ENCODE measurements around the gene CFAP77. TPM values are rescaled to one million over a fixed set of nuclear protein-coding genes. Genes with fewer than 3 reads are reported as not detected.

CFAP77 gene
- total RNA-seq: not detected in 2 replicates

GRCh38 chr9:132409828-132410528, at the start of gene CFAP77:
Gene CFAP77, plus strand, starts transcription at chr9:132410211. Its CDS starts 61 bp downstream, at chr9:132410272.

GRCh38 chr9:132406554-132407122, 3.4 kb upstream of the CFAP77 start, which contains the start of gene TTF1:
Gene TTF1, minus strand, starts transcription at chr9:132406840. Its CDS starts 4,019 bp downstream, at chr9:132402821.

GRCh38 chr9:132582276-132582785, 172.3 kb downstream of the CFAP77 start, which contains the start of gene BARHL1:
Gene BARHL1, plus strand, starts transcription at chr9:132582606. Its CDS starts 192 bp downstream, at chr9:132582798.

Small RNA genes lying within 50 kb of the gene (small RNA-seq; reads per million reads assigned to genes)
- not detected for gene RNU5D-2P

Other genes starting within 250 kb of the CFAP77 start
- gene NTNG2, start 248.2 kb upstream of the CFAP77 start, total RNA-seq: 3.5 and 4.1 TPM in 2 replicates
- gene SETX, start 55.2 kb upstream of the CFAP77 start, total RNA-seq: 82.7 and 103 TPM in 2 replicates
- 5.4 and 5.6 TPM in 2 replicates for gene TTF1, start 3.4 kb upstream of the CFAP77 start, total RNA-seq
- not detected in 2 replicates for gene BARHL1, start 172.4 kb downstream of the CFAP77 start, total RNA-seq